Neutrophil (primary cell): ENCODE results near the gene EPYC.

Experiments
- H3K27ac ChIP-seq: fragments of 200-600 bp; sonication (generic); 2 replicates; pipeline ENCODE4 v1.5.1; 2016; ENCODE audit warnings: mild to moderate bottlenecking, moderate library complexity
- H3K27me3 ChIP-seq: fragments of 200-600 bp; sonication (generic); 2 replicates; pipeline ENCODE4 v1.6.0; 2016; ENCODE audit warnings: mild to moderate bottlenecking
- H3K36me3 ChIP-seq: fragments of 200-600 bp; sonication (generic); 2 replicates; pipeline ENCODE4 v1.5.1; 2017
- H3K4me1 ChIP-seq, 2 experiments: fragments of 200-600 bp in 1 of 2; sonication (generic) in 1 of 2; 1 replicate in 1 of 2; 2 replicates in 1 of 2; pipeline versions ENCODE4 v1.5.1 to v1.6.1; 2013 to 2016; ENCODE audit warnings: low read depth in 1 of 2, low read length in 1 of 2, mild to moderate bottlenecking in 1 of 2, moderate library complexity in 1 of 2; ENCODE audit not compliant: control insufficient read depth in 1 of 2, insufficient read depth in 1 of 2
- H3K4me3 ChIP-seq, 2 experiments: fragments of 200-600 bp in 1 of 2; sonication (generic) in 1 of 2; 1 replicate in 1 of 2; 2 replicates in 1 of 2; pipeline ENCODE4 v1.5.1; 2013 to 2016; ENCODE audit warnings: low read depth in 1 of 2, low read length in 1 of 2, mild to moderate bottlenecking in 1 of 2, moderate library complexity in 1 of 2
- H3K9me3 ChIP-seq: fragments of 200-600 bp; sonication (generic); 2 replicates; pipeline ENCODE4 v1.5.1; 2016
- CTCF ChIP-seq: fragments of 200-600 bp; sonication (generic); IDR thresholded peaks from 2 replicates; pipeline ENCODE4 v1.5.1; 2016; ENCODE audit warnings: antibody characterized with exemption

Gene EPYC

GRCh38 chr12:91004872-91005271 is at the start of gene EPYC:
Gene EPYC (minus strand): TSS chr12:91004972. CDS start chr12:91002565, 2,407 bp downstream.
- Histone ChIP-seq H3K36me3 (no peaks in the 10 kb centered on the region), H3K9me3 (no peaks in the 10 kb centered on the region), H3K4me1 (no peaks in the 10 kb centered on the region), H3K27ac (no peak within 1 kb of the TSS), H3K27me3 (no peaks in the 10 kb centered on the region), H3K4me3 (no peak within 1 kb of the TSS)
- no peak for TF ChIP-seq CTCF

GRCh38 chr12:91053951-91054715 is 49.4 kb upstream of the EPYC start:
- H3K4me3 ChIP-seq, result no peak overlapping the region
- H3K36me3 ChIP-seq, result no peaks in the 10 kb centered on the region
- TF ChIP-seq CTCF, result no peak
- no peak overlapping the region for H3K27ac ChIP-seq
- no peaks in the 10 kb centered on the region for H3K9me3 ChIP-seq
- H3K4me1 ChIP-seq, result no peaks in the 10 kb centered on the region
- no peaks in the 10 kb centered on the region for H3K27me3 ChIP-seq

GRCh38 chr12:91052026-91052425 is 47.3 kb upstream of the EPYC start:
- Histone ChIP-seq H3K27me3 (no peaks in the 10 kb centered on the region), H3K36me3 (no peaks in the 10 kb centered on the region), H3K4me1 (no peaks in the 10 kb centered on the region), H3K9me3 (no peaks in the 10 kb centered on the region), H3K27ac (no peak overlapping the region), H3K4me3 (no peak overlapping the region)
- no peak for TF ChIP-seq CTCF

GRCh38 chr12:91044586-91044985 is 39.8 kb upstream of the EPYC start:
- no peak overlapping the region for H3K27ac ChIP-seq
- no peaks in the 10 kb centered on the region for H3K36me3 ChIP-seq
- no peaks in the 10 kb centered on the region for H3K27me3 ChIP-seq
- H3K4me3 ChIP-seq, result no peak overlapping the region
- no peak for TF ChIP-seq CTCF
- H3K9me3 ChIP-seq, result no peaks in the 10 kb centered on the region
- no peaks in the 10 kb centered on the region for H3K4me1 ChIP-seq

GRCh38 chr12:91043408-91043807 is 38.6 kb upstream of the EPYC start:
- H3K27ac ChIP-seq, result no peak overlapping the region
- no peaks in the 10 kb centered on the region for H3K36me3 ChIP-seq
- H3K9me3 ChIP-seq, result no peaks in the 10 kb centered on the region
- H3K27me3 ChIP-seq, result no peaks in the 10 kb centered on the region
- TF ChIP-seq CTCF, result no peak
- H3K4me3 ChIP-seq, result no peak overlapping the region
- no peaks in the 10 kb centered on the region for H3K4me1 ChIP-seq
